Uterus (tissue), 4 donors: ENCODE measurements around the gene ZNF587. TPM values are rescaled to one million over a fixed set of nuclear protein-coding genes. Genes with fewer than 3 reads are reported as not detected.
"Not testable (repeated sequence)": the region's sequence is repeated elsewhere in the genome, so short reads cannot be mapped to it uniquely, and the experiment has no call there.

Experiments used
- DNase-seq, 2 donors: peaks; one replicate each; pipeline ENCODE4 v3.0.0-alpha.2; 2019 to 2020
- H3K27ac ChIP-seq, 2 donors: fragments of 200-600 bp; sonication (generic); 1 replicate in 1 of 2; 2 replicates in 1 of 2; pipeline ENCODE4 v1.5.1; 2016 to 2018
- H3K27me3 ChIP-seq, 2 donors: fragments of 200-600 bp; sonication (generic); one replicate each; pipeline ENCODE4 v1.5.1; 2018 to 2019; ENCODE audit warnings: control low read depth in 1 of 2
- H3K36me3 ChIP-seq, 2 donors: fragments of 200-600 bp; sonication (generic); one replicate each; pipeline ENCODE4 v1.5.1; 2019; ENCODE audit warnings: control low read depth in 1 of 2
- H3K4me1 ChIP-seq, 2 donors: fragments of 200-600 bp; sonication (generic); one replicate each; pipeline ENCODE4 v1.5.1; 2018 to 2019; ENCODE audit warnings: control low read depth in 1 of 2
- H3K4me3 ChIP-seq, 2 donors: fragments of 200-600 bp; sonication (generic); 1 replicate in 1 of 2; 2 replicates in 1 of 2; pipeline ENCODE4 v1.5.1; 2018 to 2019; ENCODE audit warnings: mild to moderate bottlenecking in 1 of 2
- H3K9me3 ChIP-seq, 2 donors: fragments of 200-600 bp; sonication (generic); one replicate each; pipeline ENCODE4 v1.5.1; 2019; ENCODE audit warnings: control low read depth in 1 of 2
- CTCF ChIP-seq, 4 experiments: fragments of 200-600 bp in 2 of 4; fragments of 450-650 bp in 2 of 4; sonication (generic) in 2 of 4; IDR thresholded peaks; one replicate each; pipeline ENCODE4 v1.5.1; 2016 to 2019; ENCODE audit warnings: antibody characterized with exemption in 4 of 4, mild to moderate bottlenecking in 2 of 4, moderate library complexity in 1 of 4
- POLR2A ChIP-seq, 2 donors: fragments of 450-650 bp; IDR thresholded peaks; one replicate each; pipeline ENCODE4 v1.6.1; 2016; ENCODE audit warnings: antibody characterized with exemption in 2 of 2, mild to moderate bottlenecking in 1 of 2, moderate library complexity in 1 of 2
- intact Hi-C: fragments of 100-400 bp; cut with DNase I; formaldehyde crosslinking; loops from one replicate; pipeline ENCODE4 v1.15.1; 2023; ENCODE audit warnings: low total_unique reads
- total RNA-seq, 4 donors: library from RNA; depleted of rRNA in 3 of 4; stranded (reverse); fragments of >200 nt in 3 of 4; gene quantifications; one replicate each; pipeline versions ENCODE4 v1.1.0 to v1.2.4, GENCODE V29; 2014 to 2023
- donor health status: DM: yes; HTN: yes; CAD: no.

ZNF587 gene
- total RNA-seq, 4 donors from 2014 or later, result 21.3 to 80.0 (median 39.6) TPM

DNA sequence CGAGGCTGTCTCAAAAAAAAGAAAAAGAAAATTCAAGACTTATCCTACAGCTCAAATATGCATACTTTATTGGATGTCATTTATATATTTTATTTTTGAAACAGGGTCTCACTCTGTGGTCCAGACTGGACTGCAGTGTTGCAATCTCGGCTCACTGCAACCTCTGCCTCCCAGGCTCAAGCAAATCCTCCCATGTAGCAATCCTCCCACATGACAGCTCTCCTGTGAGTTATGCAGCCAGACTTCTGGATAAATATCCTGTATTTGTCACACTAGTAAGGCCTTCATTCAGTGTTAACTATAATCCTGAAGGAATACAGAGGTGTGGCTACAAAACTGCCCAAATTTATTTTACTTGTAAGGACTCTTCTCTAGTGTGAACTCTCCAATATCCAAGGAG is 42.1 kb upstream of the ZNF587 start:
- no peaks in the 10 kb centered on the region for H3K36me3 ChIP-seq

DNA sequence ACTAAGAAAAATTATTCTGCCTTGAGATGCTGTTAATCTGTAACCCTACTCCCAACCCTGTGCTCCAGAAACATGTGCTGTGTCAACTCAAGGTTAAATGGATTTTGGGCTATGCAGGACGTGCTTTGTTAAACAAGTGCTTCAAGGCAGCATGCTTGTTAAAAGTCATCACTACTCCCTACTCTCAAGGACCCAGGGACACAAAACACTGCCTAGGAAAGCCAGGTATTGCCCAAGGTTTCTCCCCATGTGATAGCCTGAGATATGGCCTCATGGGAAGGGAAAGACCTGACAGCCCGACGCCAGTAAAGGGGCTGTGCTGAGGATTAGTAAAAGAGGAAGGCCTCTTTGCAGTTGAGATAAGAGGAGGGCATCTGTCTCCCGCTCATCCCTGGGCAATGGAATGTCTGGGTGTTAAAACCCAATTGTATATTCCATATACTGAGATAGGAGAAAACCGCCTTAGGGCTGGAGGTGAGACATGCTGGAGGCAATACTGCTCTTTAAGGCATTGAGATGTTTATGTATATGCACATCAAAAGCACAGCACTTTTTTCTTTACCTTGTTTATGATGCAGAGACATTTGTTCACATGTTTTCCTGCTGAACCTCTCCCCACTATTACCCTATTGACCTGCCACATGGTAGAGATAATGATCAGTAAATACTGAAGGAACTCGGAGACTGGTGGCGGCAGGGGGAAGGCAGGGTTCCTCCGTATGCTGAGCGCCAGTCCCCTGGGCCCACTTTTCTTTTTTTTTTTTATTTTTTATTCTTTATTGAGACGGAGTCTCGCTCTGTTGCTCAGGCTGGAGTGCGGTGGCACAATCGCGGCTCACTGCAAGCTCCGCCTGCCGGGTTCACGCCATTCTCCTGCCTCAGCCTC is 39.0 kb upstream of the ZNF587 start:
- H3K27ac ChIP-seq, DNase-seq, intact Hi-C loops, H3K9me3 ChIP-seq, H3K4me3 ChIP-seq, H3K4me1 ChIP-seq, H3K27me3 ChIP-seq, H3K36me3 ChIP-seq: not testable (repeated sequence)

More for the DNA sequence above, 42.1 kb upstream of the ZNF587 start:
- DNase-seq, result no peak
- Histone ChIP-seq H3K27ac (no peak overlapping the region), H3K4me1 (no peaks in the 10 kb centered on the region), H3K4me3 (no peak overlapping the region), H3K9me3 (no peaks in the 10 kb centered on the region), H3K27me3 (no peaks in the 10 kb centered on the region)
- TF ChIP-seq POLR2A (IDR thresholded peaks at IDR 0.05) (no peak), CTCF (IDR thresholded peaks at IDR 0.05) (no peak)
- intact Hi-C loops, result no loop called here

DNA sequence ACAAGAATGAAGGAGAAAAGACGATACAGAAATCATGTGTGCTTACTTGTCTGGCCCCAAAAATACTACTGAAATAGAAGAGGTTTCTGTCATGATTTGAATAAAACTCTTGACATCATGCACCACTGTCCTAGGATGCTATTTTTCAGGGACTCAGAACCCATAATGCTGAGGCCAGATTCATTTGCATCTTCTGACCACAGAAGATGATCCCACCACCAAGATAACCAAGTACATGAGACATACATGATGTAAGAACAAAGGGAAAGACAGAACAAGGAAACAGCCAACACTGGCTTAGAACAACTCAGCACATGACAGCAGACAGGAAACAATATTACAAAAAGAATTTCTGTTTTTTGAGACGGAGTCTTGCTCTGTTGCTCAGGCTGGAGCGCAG is 37.4 kb upstream of the ZNF587 start:
- Histone ChIP-seq H3K4me3 (no peak overlapping the region), H3K27me3 (no peaks in the 10 kb centered on the region), H3K9me3 (no peaks in the 10 kb centered on the region), H3K27ac (no peak overlapping the region), H3K36me3 (no peaks in the 10 kb centered on the region), H3K4me1 (no peaks in the 10 kb centered on the region)
- no peak for TF ChIP-seq CTCF (IDR thresholded peaks at IDR 0.05)
- TF ChIP-seq POLR2A (IDR thresholded peaks at IDR 0.05), result no peak
- DNase-seq, result no peak
- intact Hi-C loops, result no loop called here

- intact Hi-C loops, H3K4me1 ChIP-seq, DNase-seq, H3K9me3 ChIP-seq, H3K27me3 ChIP-seq, H3K27ac ChIP-seq, H3K36me3 ChIP-seq: not testable (repeated sequence)
- peak overlapping the region in 1 of 2 donors; percentile 64 for H3K4me3 ChIP-seq
Measured at GRCh38 chr19:57812975-57813820, 36.5 kb upstream of the ZNF587 start.

GRCh38 chr19:57813919-57814504 is 35.6 kb upstream of the ZNF587 start:
- no peaks in the 10 kb centered on the region for H3K36me3 ChIP-seq
- H3K9me3 ChIP-seq, result no peaks in the 10 kb centered on the region
- H3K27me3 ChIP-seq, result no peaks in the 10 kb centered on the region
- H3K4me1 ChIP-seq, result no peaks in the 10 kb centered on the region
- intact Hi-C loops, result no loop called here
- peak overlapping the region; percentile 71 to 79 for H3K27ac ChIP-seq
- peak overlapping the region; percentile 64 to 92 for H3K4me3 ChIP-seq
- TF ChIP-seq CTCF (IDR thresholded peaks at IDR 0.05) (no peak), POLR2A (IDR thresholded peaks at IDR 0.05) (no peak)
- no peak for DNase-seq
